Prostate gland (tissue), 2 donors: Measurements from ENCODE around the gene FAR2. TPM values are rescaled to one million over a fixed set of nuclear protein-coding genes. Genes with fewer than 3 reads are reported as not detected.
"Not testable (repeated sequence)": the region's sequence is repeated elsewhere in the genome, so short reads cannot be mapped to it uniquely, and the experiment has no call there.

Experiments
- DNase-seq: peaks from one replicate; pipeline ENCODE4 v3.0.0-alpha.2; 2019; ENCODE audit warnings: low spot score
- H3K27ac ChIP-seq, 2 donors: fragments of 200-600 bp; sonication (generic); 2 replicates each; pipeline ENCODE4 v1.5.1; 2017 to 2019
- H3K27me3 ChIP-seq: fragments of 200-600 bp; sonication (generic); replicated peaks from 2 replicates; pipeline ENCODE4 v1.5.1; 2019; ENCODE audit not compliant: insufficient read depth
- H3K36me3 ChIP-seq, 2 donors: fragments of 200-600 bp; sonication (generic); 1 replicate in 1 of 2; 2 replicates in 1 of 2; pipeline versions ENCODE4 v1.5.1 to v1.8.1; 2017 to 2019
- H3K4me1 ChIP-seq: fragments of 200-600 bp; sonication (generic); replicated peaks from 2 replicates; pipeline ENCODE4 v1.5.1; 2019
- H3K4me3 ChIP-seq, 2 donors: fragments of 200-600 bp; sonication (generic); 2 replicates each; pipeline ENCODE4 v1.5.1; 2017 to 2019
- H3K9me3 ChIP-seq: fragments of 200-600 bp; sonication (generic); 2 replicates; pipeline ENCODE4 v1.5.1; 2017
- POLR2A ChIP-seq: fragments of 450-650 bp; IDR thresholded peaks from one replicate; pipeline ENCODE4 v1.6.1; 2016; ENCODE audit warnings: antibody characterized with exemption, mild to moderate bottlenecking
- POLR2AphosphoS5 ChIP-seq: sonication (generic); formaldehyde crosslinking; IDR thresholded peaks from one replicate; pipeline ENCODE4 v1.6.1; 2017; ENCODE audit warnings: antibody characterized with exemption
- WGBS: methylation state at CpG from one replicate; pipeline ENCODE4 v1.1.5; 2018; 5-methylcytosine and 5-hydroxymethylcytosine counted together
- intact Hi-C: fragments of 100-400 bp; cut with DNase I; formaldehyde crosslinking; loops from one replicate; pipeline ENCODE4 v1.14.2; 2022
- total RNA-seq, 2 donors: library from RNA; depleted of rRNA; stranded (reverse); fragments of >200 nt; gene quantifications; one replicate each; pipeline ENCODE4 v1.1.0, GENCODE V29; 2016
- TF ChIP-seq, protein P1 (sequence below), 4 experiments: fragments of 200-600 bp in 2 of 4; fragments of 450-650 bp in 2 of 4; sonication (generic) in 2 of 4; IDR thresholded peaks; 1 replicate in 3 of 4; 2 replicates in 1 of 4; pipeline ENCODE4 v1.5.1; 2016 to 2019; ENCODE audit warnings: antibody characterized with exemption in 4 of 4, mild to moderate bottlenecking in 2 of 4, moderate library complexity in 2 of 4

FAR2 gene
- total RNA-seq, 2 donors from 2014 or later: 3.1 to 7.2 TPM

DNA sequence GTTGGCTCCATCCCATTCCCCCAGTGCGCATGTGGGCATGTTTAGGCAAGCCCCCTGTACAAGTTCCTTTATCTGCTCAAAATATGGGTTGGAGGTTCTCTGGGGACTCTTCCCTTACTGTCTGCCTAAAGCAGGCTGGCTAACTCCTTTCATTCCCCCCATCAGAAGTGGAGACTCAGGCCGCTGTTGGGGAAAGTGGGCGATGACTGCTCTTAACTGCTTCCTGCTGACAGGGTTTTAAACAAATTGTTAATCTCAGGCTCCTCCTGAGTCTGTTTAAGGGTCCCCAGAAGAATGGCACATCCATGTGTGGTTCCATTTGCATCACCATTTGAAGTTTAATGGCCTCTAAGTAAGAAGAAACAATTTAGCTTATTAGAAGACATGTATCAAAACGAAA lies 15.4 kb upstream of the FAR2 start:
- Histone ChIP-seq H3K9me3 (no peaks in the 10 kb centered on the region), H3K4me1 (no peaks in the 10 kb centered on the region), H3K36me3 (no peaks in the 10 kb centered on the region), H3K4me3 (no peak overlapping the region), H3K27ac (no peak overlapping the region), H3K27me3 (no peaks in the 10 kb centered on the region)
- DNase-seq: no peak
- 73% methylated on average over 4 of the region's 4 CpGs for WGBS
- intact Hi-C loops: no loop called here
- TF ChIP-seq POLR2A (no peak), POLR2AphosphoS5 (no peak)
- TF ChIP-seq, protein P1, sequence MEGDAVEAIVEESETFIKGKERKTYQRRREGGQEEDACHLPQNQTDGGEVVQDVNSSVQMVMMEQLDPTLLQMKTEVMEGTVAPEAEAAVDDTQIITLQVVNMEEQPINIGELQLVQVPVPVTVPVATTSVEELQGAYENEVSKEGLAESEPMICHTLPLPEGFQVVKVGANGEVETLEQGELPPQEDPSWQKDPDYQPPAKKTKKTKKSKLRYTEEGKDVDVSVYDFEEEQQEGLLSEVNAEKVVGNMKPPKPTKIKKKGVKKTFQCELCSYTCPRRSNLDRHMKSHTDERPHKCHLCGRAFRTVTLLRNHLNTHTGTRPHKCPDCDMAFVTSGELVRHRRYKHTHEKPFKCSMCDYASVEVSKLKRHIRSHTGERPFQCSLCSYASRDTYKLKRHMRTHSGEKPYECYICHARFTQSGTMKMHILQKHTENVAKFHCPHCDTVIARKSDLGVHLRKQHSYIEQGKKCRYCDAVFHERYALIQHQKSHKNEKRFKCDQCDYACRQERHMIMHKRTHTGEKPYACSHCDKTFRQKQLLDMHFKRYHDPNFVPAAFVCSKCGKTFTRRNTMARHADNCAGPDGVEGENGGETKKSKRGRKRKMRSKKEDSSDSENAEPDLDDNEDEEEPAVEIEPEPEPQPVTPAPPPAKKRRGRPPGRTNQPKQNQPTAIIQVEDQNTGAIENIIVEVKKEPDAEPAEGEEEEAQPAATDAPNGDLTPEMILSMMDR (IDR thresholded peaks at IDR 0.05): no peak

DNA sequence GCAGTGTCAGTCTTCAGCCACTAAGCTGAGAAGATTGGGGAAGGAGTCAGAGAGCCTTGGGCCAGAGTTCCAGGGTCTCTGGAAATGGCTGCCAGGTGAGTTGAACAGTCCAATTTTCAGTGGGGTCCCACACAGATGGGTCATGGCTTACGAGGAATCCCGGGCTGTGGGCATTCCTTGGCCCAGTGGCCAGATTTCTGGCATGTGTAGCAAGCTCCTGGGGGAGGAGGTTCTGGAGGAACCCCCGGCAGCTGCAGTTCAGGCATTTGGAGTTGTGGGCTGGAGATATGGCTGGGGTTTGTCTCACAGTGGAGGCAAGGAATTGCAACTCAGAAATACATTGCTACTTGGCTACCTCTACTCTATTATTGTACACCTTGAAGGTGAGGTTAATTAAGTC lies 10.8 kb upstream of the FAR2 start:
- intact Hi-C loops, H3K4me1 ChIP-seq, H3K9me3 ChIP-seq, H3K4me3 ChIP-seq, H3K27ac ChIP-seq, DNase-seq, H3K27me3 ChIP-seq, H3K36me3 ChIP-seq: not testable (repeated sequence)
- WGBS: 91% methylated on average over 3 of the region's 3 CpGs

DNA sequence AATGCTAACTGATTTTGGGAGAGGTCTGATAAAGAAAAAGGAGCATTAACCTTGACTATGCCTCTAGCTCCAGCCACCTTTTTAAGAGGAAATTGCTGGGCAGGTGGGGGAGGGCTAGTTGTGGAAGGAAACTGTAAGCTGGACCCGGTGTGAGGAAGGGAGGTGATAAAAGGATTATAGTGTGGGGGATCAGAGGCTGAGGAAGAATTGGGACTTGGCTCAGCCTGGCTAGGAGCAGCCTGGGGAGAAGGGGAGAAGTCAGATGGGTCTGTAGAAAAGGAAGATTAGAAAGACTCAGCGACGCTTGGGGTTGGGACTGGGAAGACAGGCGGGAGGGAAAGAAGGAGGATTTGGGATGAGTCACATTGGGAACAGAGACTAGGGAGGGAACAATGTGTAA lies 10.2 kb upstream of the FAR2 start:
- 68% methylated on average over 4 of the region's 4 CpGs for WGBS
- intact Hi-C loops, H3K27ac ChIP-seq, DNase-seq, H3K27me3 ChIP-seq, H3K36me3 ChIP-seq, H3K9me3 ChIP-seq, H3K4me3 ChIP-seq, H3K4me1 ChIP-seq: not testable (repeated sequence)

DNA sequence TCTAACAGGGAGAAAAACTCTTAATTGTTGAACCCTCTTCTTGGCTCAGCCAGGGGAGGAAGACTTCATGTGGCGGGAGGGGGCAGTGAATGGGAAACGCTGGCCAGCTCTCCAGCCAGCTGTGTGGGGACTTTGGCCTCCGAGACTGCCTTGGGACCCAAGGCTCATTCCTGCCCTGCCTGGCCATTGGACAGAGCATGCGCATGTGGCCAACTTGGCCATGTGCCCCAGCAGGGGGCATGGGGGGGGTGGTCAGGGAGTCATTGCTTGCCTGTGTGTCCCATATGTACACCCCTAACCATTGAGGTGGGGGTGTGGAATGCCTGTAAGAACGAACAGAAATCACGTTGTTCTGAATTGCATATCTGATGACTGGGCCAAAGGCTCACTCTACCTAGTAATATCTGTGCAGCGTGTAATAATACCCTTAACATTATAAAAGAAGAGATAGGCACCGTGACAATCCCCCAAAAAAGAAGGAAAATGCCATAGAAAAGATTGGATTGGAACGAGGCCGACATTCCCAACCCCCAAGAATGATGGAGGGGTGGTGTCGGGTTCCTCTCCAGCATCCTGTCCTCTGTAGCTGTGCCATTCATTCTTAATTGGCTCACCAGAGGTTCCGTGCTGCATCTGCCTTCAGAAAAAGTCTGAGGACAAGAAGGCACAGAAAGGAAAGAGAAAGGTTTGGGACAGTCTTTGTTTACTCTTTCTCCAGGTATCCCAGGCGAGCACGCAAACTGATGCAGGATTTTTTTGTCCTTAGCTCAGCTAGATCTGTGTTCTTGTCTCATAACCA lies 3.5 kb upstream of the FAR2 start:
- no peak overlapping the region for H3K27ac ChIP-seq
- TF ChIP-seq POLR2AphosphoS5 (no peak), POLR2A (no peak)
- TF ChIP-seq, protein P1 (IDR thresholded peaks at IDR 0.05): no peak
- H3K4me1 ChIP-seq: no peaks in the 10 kb centered on the region
- H3K27me3 ChIP-seq: no peaks in the 10 kb centered on the region
- 92% methylated on average over 14 of the region's 14 CpGs for WGBS
- no peaks in the 10 kb centered on the region for H3K9me3 ChIP-seq
- DNase-seq: no peak
- intact Hi-C loops: no loop called here
- no peak overlapping the region for H3K4me3 ChIP-seq
- no peaks in the 10 kb centered on the region for H3K36me3 ChIP-seq

DNA sequence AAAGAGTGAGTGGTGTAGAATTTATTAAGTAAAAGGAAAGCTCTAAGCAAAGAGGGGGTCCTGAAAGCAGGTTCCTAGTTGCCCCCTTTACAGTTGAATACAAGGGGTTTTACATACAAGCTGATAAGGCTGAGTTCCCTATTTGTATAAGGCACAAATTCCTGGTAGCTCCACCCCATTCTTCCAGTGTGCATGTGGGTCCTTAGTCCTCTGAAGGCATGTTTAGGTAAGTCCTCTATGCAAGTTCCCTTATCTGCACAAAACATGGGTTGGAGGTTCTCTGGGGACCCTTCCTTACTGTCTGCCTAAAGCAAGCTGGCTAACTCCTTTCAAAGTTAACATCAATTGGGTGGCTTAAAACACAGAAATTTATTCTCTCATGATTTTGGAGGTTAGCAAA lies 2.9 kb upstream of the FAR2 start:
- no peak overlapping the region for H3K4me3 ChIP-seq
- TF ChIP-seq, protein P1 (IDR thresholded peaks at IDR 0.05): no peak
- TF ChIP-seq POLR2AphosphoS5: no peak
- no peaks in the 10 kb centered on the region for H3K36me3 ChIP-seq
- intact Hi-C loops: no loop called here
- H3K4me1 ChIP-seq: no peaks in the 10 kb centered on the region
- H3K27me3 ChIP-seq: no peaks in the 10 kb centered on the region
- no peaks in the 10 kb centered on the region for H3K9me3 ChIP-seq
- H3K27ac ChIP-seq: no peak overlapping the region
- DNase-seq: no peak
